H9 (cell line): ENCODE data around the gene DCXR. TPM values are rescaled to one million over a fixed set of nuclear protein-coding genes. Genes with fewer than 3 reads are reported as not detected.

Experiments
- DNase-seq: peaks from one replicate; pipeline ENCODE4 v3.0.0-alpha.2; 2017
- H2AFZ ChIP-seq: one replicate; pipeline ENCODE4 v1.6.1; 2013; ENCODE audit warnings: mild to moderate bottlenecking, low read length, control low read depth, moderate library complexity
- H2AK5ac ChIP-seq: 2 replicates; pipeline ENCODE4 v1.6.1; 2013; ENCODE audit warnings: low read length, control low read depth, mixed read lengths; ENCODE audit not compliant: insufficient read length
- H2BK120ac ChIP-seq: one replicate; pipeline ENCODE4 v1.6.1; 2013; ENCODE audit warnings: low read depth, mild to moderate bottlenecking, low read length, control low read depth, inconsistent platforms; ENCODE audit not compliant: poor library complexity, severe bottlenecking
- H2BK12ac ChIP-seq: 2 replicates; pipeline ENCODE4 v1.6.1; 2013; ENCODE audit warnings: low read length, control low read depth, mixed read lengths, low read depth; ENCODE audit not compliant: insufficient read length
- H2BK15ac ChIP-seq: 2 replicates; pipeline ENCODE4 v1.6.1; 2013; ENCODE audit warnings: low read depth, low read length, control low read depth
- H2BK20ac ChIP-seq: one replicate; pipeline ENCODE4 v1.6.1; 2013; ENCODE audit warnings: low read depth, mild to moderate bottlenecking, low read length, control low read depth, inconsistent platforms; ENCODE audit not compliant: poor library complexity, severe bottlenecking
- H2BK5ac ChIP-seq: 2 replicates; pipeline ENCODE4 v1.6.1; 2013; ENCODE audit warnings: low read length, control low read depth, mixed read lengths; ENCODE audit not compliant: insufficient read length
- H3K14ac ChIP-seq: 2 replicates; pipeline ENCODE4 v1.6.1; 2013; ENCODE audit warnings: low read length, control low read depth; ENCODE audit not compliant: insufficient read depth
- H3K18ac ChIP-seq: 2 replicates; pipeline ENCODE4 v1.6.1; 2013; ENCODE audit warnings: low read depth, mild to moderate bottlenecking, mixed read lengths, low read length, control low read depth; ENCODE audit not compliant: insufficient read length
- H3K23ac ChIP-seq: 2 replicates; pipeline ENCODE4 v1.6.1; 2013; ENCODE audit warnings: low read length, control low read depth, mixed read lengths, low read depth; ENCODE audit not compliant: insufficient read length
- H3K23me2 ChIP-seq: 2 replicates; pipeline ENCODE4 v1.6.1; 2013; ENCODE audit warnings: low read depth, mild to moderate bottlenecking, mixed read lengths, low read length, control low read depth; ENCODE audit not compliant: insufficient read length, poor library complexity, severe bottlenecking
- H3K27ac ChIP-seq: 2 replicates; pipeline ENCODE4 v1.5.1; 2013; ENCODE audit warnings: low read length, control low read depth, mixed read lengths, low read depth; ENCODE audit not compliant: insufficient read length
- H3K27me3 ChIP-seq: 2 replicates; pipeline ENCODE4 v1.6.1; 2013; ENCODE audit warnings: low read length, control low read depth, inconsistent platforms; ENCODE audit not compliant: insufficient read depth
- H3K4ac ChIP-seq: 2 replicates; pipeline ENCODE4 v1.6.1; 2013; ENCODE audit warnings: low read depth, mild to moderate bottlenecking, control low read depth, inconsistent platforms, low read length, moderate library complexity
- H3K4me1 ChIP-seq: 2 replicates; pipeline ENCODE4 v1.6.1; 2013; ENCODE audit warnings: low read length, control low read depth, inconsistent platforms; ENCODE audit not compliant: insufficient read depth
- H3K4me2 ChIP-seq: 2 replicates; pipeline ENCODE4 v1.6.1; 2013; ENCODE audit warnings: low read length, control low read depth, mixed read lengths; ENCODE audit not compliant: insufficient read length, insufficient read depth
- H3K56ac ChIP-seq: 2 replicates; pipeline ENCODE4 v1.6.1; 2013; ENCODE audit warnings: low read depth, mild to moderate bottlenecking, mixed read lengths, low read length, control low read depth; ENCODE audit not compliant: insufficient read length
- H3K79me1 ChIP-seq: 2 replicates; pipeline ENCODE4 v1.6.1; 2013; ENCODE audit warnings: low read depth, mild to moderate bottlenecking, moderate library complexity, low read length, control low read depth, inconsistent platforms; ENCODE audit not compliant: insufficient read depth, poor library complexity, severe bottlenecking
- H3K79me2 ChIP-seq: 2 replicates; pipeline ENCODE4 v1.6.1; 2013; ENCODE audit warnings: low read length, control low read depth, inconsistent platforms; ENCODE audit not compliant: insufficient read depth
- H3K9ac ChIP-seq: 2 replicates; pipeline ENCODE4 v1.6.1; 2013; ENCODE audit warnings: low read length, control low read depth, mixed read lengths; ENCODE audit not compliant: insufficient read length; ENCODE audit errors: extremely low read depth
- H3K9me3 ChIP-seq: one replicate; pipeline ENCODE4 v1.6.1; 2013; ENCODE audit warnings: low read depth, low read length, inconsistent platforms; ENCODE audit not compliant: control insufficient read depth
- H3T11ph ChIP-seq: one replicate; pipeline ENCODE4 v1.6.1; 2013; ENCODE audit warnings: mild to moderate bottlenecking, low read length, control low read depth, inconsistent platforms
- H4K20me1 ChIP-seq: one replicate; pipeline ENCODE4 v1.6.1; 2013; ENCODE audit not compliant: control insufficient read depth, insufficient read length, insufficient read depth
- H4K5ac ChIP-seq: 2 replicates; pipeline ENCODE4 v1.6.1; 2013; ENCODE audit warnings: low read depth, mild to moderate bottlenecking, mixed read lengths, low read length, control low read depth; ENCODE audit not compliant: insufficient read length
- H4K8ac ChIP-seq: replicated peaks from 2 replicates; pipeline ENCODE4 v1.6.1; 2013; ENCODE audit warnings: low read length, control low read depth, mixed read lengths, low read depth; ENCODE audit not compliant: insufficient read length
- H4K91ac ChIP-seq: 2 replicates; pipeline ENCODE4 v1.6.1; 2013; ENCODE audit warnings: low read depth, mild to moderate bottlenecking, moderate library complexity, mixed read lengths, low read length, control low read depth; ENCODE audit not compliant: insufficient read length
- H3K27ac Mint-ChIP-seq, 3 experiments: 2 replicates in 2 of 3; 3 replicates in 1 of 3; pipeline ENCODE4 v1.8.0; 2020 to 2021; ENCODE audit warnings: mixed read lengths in 3 of 3, mild to moderate bottlenecking in 1 of 3, moderate library complexity in 1 of 3
- H3K27me3 Mint-ChIP-seq: 2 replicates; pipeline ENCODE4 v1.8.0; 2021; ENCODE audit warnings: low read depth, mild to moderate bottlenecking, moderate library complexity, mixed read lengths
- H3K36me3 Mint-ChIP-seq, 3 experiments: 2 replicates in 2 of 3; 3 replicates in 1 of 3; pipeline ENCODE4 v1.8.0; 2020 to 2021; ENCODE audit warnings: low read depth in 3 of 3, mixed read lengths in 3 of 3; ENCODE audit not compliant: insufficient read depth in 1 of 3
- H3K4me1 Mint-ChIP-seq, 2 experiments: 2 replicates each; pipeline ENCODE4 v1.8.0; 2020; ENCODE audit warnings: mixed read lengths in 2 of 2
- H3K4me3 Mint-ChIP-seq, 2 experiments: 2 replicates in 1 of 2; 3 replicates in 1 of 2; pipeline ENCODE4 v1.8.0; 2020 to 2021; ENCODE audit warnings: mild to moderate bottlenecking in 2 of 2, mixed read lengths in 2 of 2, moderate library complexity in 1 of 2
- H3K9me3 Mint-ChIP-seq, 2 experiments: 2 replicates in 1 of 2; 3 replicates in 1 of 2; pipeline ENCODE4 v1.8.0; 2020; ENCODE audit warnings: mild to moderate bottlenecking in 2 of 2, mixed read lengths in 2 of 2, moderate library complexity in 1 of 2
- CTCF ChIP-seq: fragments of 200-600 bp; sonication (generic); conservative IDR thresholded peaks from 3 replicates; pipeline ENCODE4 v1.8.0; 2021; ENCODE audit warnings: antibody characterized with exemption, mild to moderate bottlenecking
- WGBS: extraction: QIAGEN DNeasy Blood & Tissue Kit; methylation state at CpG from one replicate; pipeline ENCODE4 v1.1.7; 2013; ENCODE audit warnings: missing lambda C conversion rate, low lambda C conversion rate, mixed read lengths; ENCODE audit not compliant: insufficient read length; ENCODE audit errors: extremely low coverage; 5-methylcytosine and 5-hydroxymethylcytosine counted together
- total RNA-seq: library from RNA; stranded (reverse); gene quantifications from 2 replicates; pipeline ENCODE4 v1.2.1, GENCODE V29; 2021

DCXR gene
- total RNA-seq, 1 experiment from 2014 or later, result 93.6 TPM

- Mint-ChIP-seq H3K4me3 (peak overlapping the region; percentile 70 to 73), H3K4me1 (peaks cover 4 to 5% of the 10 kb centered on the region in 2 experiments), H3K27ac (no peak overlapping the region), H3K27me3 (peaks cover 5% of the 10 kb centered on the region), H3K9me3 (no peaks in the 10 kb centered on the region; a peak in 1 of 5 replicates), H3K36me3 (peaks cover 4 to 17% (median 13%) of the 10 kb centered on the region in 3 experiments)
- WGBS, result no CpG with 5 or more reads among the region's 36 CpGs
- no peak overlapping the region for H4K91ac ChIP-seq
- H3K9me3 ChIP-seq, result no peaks in the 10 kb centered on the region
- H4K5ac ChIP-seq, result no peak overlapping the region
- DNase-seq, result no peak
- H3K18ac ChIP-seq, result no peak overlapping the region
- no peaks in the 10 kb centered on the region for H3K79me1 ChIP-seq
- H3K79me2 ChIP-seq, result no peaks in the 10 kb centered on the region
- no peaks in the 10 kb centered on the region for H4K20me1 ChIP-seq
- H2BK20ac ChIP-seq, result no peak overlapping the region
- H3K27me3 ChIP-seq, result no peaks in the 10 kb centered on the region
- H2BK120ac ChIP-seq, result no peak overlapping the region
- no peak overlapping the region for H2AFZ ChIP-seq
- H3K4ac ChIP-seq, result no peak overlapping the region
- peaks cover 15% of the 10 kb centered on the region for H3K23me2 ChIP-seq
- no peaks in the 10 kb centered on the region for H3K4me1 ChIP-seq
- no peak for TF ChIP-seq CTCF
- no peak overlapping the region for H3K27ac ChIP-seq
- peak overlapping the region; percentile 9; the same call in 1 of the 2 replicates for H3K14ac ChIP-seq
- H3K9ac ChIP-seq, result peak overlapping the region; percentile 47
- H3K4me2 ChIP-seq, result peak overlapping the region; percentile 75
- H3K56ac ChIP-seq, result no peak overlapping the region
- no peak overlapping the region for H2BK15ac ChIP-seq
- no peak overlapping the region for H2BK5ac ChIP-seq
- no peak overlapping the region for H3K23ac ChIP-seq
- no peak overlapping the region for H2BK12ac ChIP-seq
- H2AK5ac ChIP-seq, result no peak overlapping the region
- no peak overlapping the region for H4K8ac ChIP-seq
- no peak overlapping the region for H3T11ph ChIP-seq
These were observed 27.1 kb upstream of the DCXR start for GRCh38 chr17:82064433-82065192.
